ENCODE results near the gene CDH9.
"Not testable (repeated sequence)": the region's sequence is repeated elsewhere in the genome, so short reads cannot be mapped to it uniquely, and the experiment has no call there.

Gene CDH9

DNA sequence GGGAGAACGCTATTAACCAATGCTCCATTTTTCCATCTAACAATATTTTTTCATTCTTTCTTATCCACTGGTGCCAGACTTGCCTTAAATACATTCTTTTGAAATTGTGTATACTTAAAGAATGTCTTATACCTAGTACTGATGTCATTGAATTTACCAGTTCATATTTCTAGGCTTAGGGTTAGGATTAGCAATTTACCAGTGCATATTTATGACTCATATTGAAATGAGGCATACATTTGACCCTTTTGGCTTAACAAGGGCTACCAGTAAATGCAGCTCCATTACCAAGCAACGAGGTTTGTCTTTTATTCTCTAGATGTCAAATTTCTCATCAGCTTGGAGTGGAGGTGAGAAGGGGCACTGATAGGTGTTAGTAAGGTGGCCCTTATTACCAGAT is 89.5 kb downstream of the CDH9 start:
- no peak for DNase-seq

DNA sequence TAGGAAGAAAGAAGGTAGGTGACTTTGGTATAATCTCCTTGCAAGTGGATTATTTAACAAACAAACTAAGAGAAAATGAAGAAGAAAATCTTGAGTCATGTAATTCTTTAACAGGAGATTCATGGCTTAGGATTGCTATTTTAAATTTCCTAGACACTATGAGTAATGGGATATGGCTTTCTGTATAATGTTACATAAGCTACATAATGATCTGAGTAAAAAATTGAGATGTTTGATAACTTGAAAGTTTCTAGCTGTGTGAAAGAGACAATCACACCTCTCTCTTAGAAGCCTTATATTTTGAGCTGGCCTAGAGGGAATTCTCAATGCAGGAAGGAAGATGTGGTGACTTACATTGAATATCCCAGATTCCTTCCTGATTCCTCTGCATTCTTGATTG is 92.5 kb downstream of the CDH9 start:
- no peak for DNase-seq

DNA sequence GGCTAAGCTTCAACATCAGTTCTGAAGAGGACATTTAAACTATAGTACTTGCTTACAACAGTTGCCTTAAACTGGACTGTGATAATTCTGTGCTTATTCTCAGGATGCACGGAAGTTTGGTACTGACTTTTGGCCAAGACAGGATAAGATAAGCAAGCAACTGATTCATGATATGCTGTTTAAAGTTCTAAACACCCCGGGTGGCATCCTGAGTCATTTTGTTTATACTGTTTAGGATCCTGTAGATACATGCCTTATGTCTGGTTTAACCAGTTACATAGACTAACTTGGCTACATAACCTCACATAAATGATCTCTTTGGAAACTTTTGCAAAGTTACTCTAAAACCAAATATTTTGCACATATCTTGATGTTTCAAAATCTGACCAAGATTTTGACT is 95.9 kb downstream of the CDH9 start:
- DNase-seq: no peak

DNA sequence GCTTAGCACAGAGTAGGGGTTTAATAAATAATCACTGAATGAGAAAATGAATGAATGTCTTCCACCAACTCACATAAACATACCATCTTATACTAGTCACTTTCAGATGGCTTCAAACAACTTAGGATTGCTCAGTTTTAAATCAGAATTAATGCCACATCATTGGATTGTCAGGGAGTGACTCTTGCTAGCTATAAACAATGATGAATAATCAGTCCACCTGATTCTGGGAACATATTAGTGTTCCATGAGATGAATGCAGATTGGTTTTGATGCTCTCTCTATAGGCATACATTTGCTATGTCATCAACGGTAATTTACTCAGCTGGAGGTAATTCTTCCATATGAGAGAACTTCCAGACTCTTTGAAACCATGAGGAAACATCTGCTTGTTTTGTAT is 97.4 kb downstream of the CDH9 start:
- DNase-seq: no peak

GRCh38 chr5:26932238-26932637 is 106.1 kb downstream of the CDH9 start:
- no peak for DNase-seq

- DNase-seq: no peak
Measured at GRCh38 chr5:26921439-26921838, 116.9 kb downstream of the CDH9 start.

DNA sequence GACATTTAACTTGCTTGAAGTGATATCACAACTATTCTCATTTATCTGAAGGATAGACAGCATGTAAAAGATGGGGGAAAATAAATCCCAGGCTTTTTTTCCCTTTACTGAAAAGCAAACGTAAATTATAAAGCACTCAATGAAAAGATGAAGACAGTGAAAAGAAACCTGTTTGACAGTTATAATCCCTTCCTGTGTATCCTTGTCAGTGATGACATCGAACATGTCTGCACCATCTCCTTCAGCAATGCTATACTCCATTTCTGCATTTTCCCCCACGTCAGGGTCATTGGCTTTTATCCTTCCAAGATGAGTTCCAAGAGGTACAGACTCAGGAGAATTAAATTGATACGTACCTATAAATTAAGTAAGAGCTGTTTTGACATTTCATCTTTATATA is 134.9 kb downstream of the CDH9 start:
- DNase-seq: no peak

DNA sequence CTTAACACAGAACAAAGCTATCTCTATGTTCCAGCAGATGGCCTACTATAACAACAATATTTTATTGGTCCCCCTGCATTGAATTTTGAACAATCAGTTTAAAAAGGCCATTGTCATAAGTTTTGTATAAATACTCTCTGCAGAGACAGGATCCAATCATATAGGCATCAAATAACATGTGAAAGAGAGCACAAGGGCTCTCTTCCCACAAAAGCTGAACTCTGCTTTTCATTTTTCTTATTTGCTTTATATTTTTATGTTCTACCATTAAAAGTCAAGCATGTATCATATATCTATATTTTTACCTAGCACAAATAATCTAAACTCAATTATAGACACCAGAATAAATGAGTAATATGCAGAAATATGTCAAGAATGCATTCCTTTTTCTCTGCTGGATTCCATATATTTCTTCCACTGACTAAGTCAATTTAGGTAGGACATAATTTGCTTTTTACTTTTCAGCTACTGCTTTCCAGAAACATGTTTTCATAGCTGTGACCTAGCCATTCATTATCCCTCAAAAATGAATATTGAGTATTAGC is 143.6 kb downstream of the CDH9 start:
- no peak for DNase-seq

GRCh38 chr5:26893078-26893477 is 145.3 kb downstream of the CDH9 start:
- no peak for DNase-seq

DNA sequence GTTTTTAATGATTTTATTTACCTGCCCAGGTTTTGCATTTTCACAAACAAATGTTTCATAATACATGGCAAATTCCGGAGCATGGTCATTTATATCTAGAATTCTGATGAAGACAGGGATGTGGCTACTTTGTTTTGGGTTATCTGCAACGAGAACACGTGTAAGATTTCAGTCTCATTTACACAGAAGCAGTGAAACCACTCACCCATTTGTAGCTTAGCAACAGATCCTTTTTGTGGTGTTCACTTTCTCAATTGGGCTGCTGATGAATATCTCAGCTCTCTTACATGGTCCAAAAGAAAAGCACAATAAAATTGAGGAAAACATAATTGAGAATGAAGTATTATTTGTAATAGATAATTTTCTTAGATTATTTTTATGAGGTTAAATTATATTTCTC is 148.6 kb downstream of the CDH9 start:
- no peak for DNase-seq

GRCh38 chr5:26884481-26884880 is 153.9 kb downstream of the CDH9 start:
- no peak for DNase-seq

DNA sequence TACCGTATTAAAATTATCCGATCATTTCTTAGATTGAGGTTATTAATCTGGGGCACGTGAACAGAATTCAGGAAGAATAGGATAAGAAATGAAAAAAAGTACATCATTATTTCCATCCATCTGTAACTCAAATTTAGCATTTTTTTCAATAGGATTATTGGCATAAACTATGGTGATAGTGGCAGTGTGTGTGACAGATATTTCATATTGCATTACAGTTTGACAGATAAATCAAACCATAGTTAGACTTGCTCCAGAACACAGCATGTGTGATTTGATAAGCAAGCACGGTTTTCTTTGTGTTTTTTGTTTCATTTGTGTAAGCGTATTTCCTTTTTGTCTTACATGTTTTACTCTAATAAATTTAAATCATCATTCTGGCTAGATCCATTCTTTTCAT is 155.0 kb downstream of the CDH9 start:
- no peak for DNase-seq

- no peak for DNase-seq
Measured at GRCh38 chr5:26881901-26882300, 156.5 kb downstream of the CDH9 start.

DNA sequence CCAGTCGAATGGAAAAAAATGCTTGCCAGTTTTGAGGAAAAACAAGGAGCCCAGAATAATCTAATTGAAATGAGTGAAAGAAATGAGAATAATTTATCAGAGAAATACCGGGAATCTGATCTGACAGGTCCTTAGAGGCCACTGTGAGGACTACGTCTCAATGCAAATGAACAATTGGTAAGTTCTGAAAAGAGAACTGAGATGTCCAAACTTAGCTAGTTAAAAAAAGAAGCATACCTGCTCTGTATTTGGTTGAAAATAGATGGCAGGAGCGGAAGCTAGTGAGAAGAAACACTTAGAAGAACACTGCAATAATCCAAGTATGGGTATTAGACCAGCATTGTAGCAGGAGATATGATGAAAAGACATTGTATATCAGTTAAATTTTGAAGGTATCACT is 161.2 kb downstream of the CDH9 start:
- DNase-seq: no peak

GRCh38 chr5:26872337-26872736 is 166.0 kb downstream of the CDH9 start:
- DNase-seq: no peak

DNA sequence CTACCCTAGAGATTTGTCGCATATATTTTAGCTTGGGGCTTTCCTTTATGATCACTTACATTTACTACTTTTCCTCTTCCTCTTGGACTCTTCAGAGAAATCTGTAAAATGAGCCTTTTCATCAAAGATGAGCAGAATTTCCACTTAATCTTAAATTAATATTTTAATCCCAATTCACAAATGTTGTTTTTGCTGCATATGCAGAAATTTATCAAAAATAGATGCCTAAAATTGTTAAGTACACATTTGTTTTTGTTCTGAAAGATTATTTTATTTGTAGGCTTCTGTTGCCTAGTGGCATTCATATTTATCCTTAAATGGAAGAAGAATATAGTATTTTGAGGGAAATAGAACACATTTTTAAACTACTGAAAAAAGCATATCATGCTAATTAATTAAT is 168.6 kb downstream of the CDH9 start:
- DNase-seq: no peak

- DNase-seq: no peak
Measured at GRCh38 chr5:26868504-26868903, 169.9 kb downstream of the CDH9 start.

DNA sequence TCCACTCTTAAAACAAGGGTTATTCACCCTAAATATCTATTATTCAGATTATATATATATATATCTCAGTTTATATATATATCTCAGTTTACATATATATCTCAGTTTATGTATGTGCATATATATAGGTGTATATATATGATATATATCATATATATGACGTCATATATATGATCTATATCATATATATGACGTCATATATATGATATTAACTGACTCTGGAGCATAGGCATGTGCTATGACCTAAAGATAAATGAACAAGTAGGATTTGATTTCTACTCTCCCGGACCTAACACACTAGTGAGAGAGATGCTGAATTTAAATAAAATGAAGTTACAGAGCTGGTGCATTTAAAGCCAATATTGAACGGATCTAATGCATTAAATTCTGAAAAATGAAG is 174.3 kb downstream of the CDH9 start:
- no peak for DNase-seq

DNA sequence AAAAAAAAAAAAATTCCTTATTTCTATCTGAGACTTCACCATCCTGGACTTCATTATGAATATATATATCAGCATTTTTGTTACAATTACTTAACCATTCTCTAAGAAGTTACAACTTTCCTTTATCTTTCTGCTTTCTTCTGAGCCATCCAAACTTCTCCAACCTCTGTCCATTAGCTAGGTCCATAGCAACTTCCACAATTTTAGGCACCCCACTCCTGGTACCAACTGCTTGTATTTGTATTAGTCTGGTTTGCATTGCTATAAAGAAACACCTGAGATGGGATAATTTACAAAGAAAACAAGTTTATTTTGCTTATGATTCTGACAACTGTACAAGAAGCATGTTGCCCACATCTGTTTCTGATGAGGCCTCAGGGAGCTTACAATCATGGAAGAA is 182.1 kb downstream of the CDH9 start:
- no peak for DNase-seq

- not testable (repeated sequence) for DNase-seq
Measured at GRCh38 chr5:26852450-26852849, 185.9 kb downstream of the CDH9 start.

- no peak for DNase-seq
Measured at GRCh38 chr5:26847041-26847736, 191.2 kb downstream of the CDH9 start.

DNA sequence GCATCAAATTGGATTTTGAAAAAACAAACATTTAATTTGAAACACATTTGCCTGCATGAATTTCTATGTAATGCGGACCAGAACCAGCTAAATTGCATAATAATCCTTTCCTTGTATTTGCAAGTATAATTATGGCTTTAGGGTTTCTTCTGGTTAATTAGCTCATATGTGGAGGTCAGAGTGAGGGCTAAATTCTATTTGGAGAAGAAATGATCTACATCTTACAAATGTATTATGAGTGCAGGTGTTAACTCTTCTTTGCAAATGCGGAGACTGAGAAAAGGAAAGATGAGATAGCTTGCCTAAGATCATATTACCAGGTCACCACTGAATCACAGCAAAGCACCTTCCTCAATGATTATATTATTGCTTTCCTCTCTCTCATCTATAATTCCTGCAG is 194.7 kb downstream of the CDH9 start:
- no peak for DNase-seq

DNA sequence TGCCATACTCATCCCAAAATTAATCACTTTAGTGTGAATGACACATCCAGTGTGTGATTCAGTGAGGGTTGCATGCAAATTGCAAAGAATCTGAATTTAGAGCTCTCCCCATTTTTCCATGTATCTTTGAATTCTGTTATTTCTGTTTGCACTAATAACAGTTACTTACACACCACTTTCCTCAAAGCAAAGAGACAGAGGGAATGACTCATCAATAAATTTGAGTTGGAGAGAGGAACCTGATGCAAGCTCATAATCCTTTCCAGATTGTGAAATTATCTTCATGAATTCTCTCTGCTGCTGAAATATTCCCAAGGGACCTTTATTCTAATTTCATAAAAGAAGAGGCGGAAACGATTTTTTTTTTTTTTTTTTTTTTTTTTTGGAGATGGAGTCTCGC is 204.8 kb downstream of the CDH9 start:
- no peak for DNase-seq

All from stimulated activated CD8-positive, alpha-beta memory T cell treated with anti-CD3 and anti-CD28 coated beads, Interleukin-4, amount 100 ng/mL, for 48 hours (primary cell).